Measurements from ENCODE around the gene TRMT1L.

DNA sequence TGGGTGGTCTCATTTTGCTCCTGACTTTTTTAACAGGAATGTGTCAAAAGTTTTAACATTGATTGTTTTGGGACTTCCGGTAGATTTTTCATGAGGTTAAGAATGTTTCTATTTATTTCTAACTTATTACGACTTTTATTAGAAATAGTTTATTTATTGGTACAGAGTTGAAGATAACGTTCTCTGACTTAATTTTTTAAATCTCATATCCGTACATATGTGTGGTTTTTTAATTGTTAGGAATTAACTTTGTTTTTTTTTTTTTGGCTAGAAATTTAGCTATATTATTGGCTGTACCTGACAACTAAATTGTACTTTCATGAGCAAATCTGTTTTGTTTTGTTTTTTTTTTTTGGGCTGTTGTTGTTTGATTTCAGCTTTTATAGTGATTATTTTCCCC is 79.4 kb downstream of the TRMT1L start:
- TF ChIP-seq, protein P1, sequence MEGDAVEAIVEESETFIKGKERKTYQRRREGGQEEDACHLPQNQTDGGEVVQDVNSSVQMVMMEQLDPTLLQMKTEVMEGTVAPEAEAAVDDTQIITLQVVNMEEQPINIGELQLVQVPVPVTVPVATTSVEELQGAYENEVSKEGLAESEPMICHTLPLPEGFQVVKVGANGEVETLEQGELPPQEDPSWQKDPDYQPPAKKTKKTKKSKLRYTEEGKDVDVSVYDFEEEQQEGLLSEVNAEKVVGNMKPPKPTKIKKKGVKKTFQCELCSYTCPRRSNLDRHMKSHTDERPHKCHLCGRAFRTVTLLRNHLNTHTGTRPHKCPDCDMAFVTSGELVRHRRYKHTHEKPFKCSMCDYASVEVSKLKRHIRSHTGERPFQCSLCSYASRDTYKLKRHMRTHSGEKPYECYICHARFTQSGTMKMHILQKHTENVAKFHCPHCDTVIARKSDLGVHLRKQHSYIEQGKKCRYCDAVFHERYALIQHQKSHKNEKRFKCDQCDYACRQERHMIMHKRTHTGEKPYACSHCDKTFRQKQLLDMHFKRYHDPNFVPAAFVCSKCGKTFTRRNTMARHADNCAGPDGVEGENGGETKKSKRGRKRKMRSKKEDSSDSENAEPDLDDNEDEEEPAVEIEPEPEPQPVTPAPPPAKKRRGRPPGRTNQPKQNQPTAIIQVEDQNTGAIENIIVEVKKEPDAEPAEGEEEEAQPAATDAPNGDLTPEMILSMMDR (IDR thresholded peaks at IDR 0.05), result no peak
- no peak for TF ChIP-seq POLR2A (IDR thresholded peaks at IDR 0.05)
